ENCODE results near the gene OTUB2. TPM values are rescaled to one million over a fixed set of nuclear protein-coding genes. Genes with fewer than 3 reads are reported as not detected.

The OTUB2 gene
- total RNA-seq, 2 experiments from 2014 or later: 0.47 to 0.60 TPM

DNA sequence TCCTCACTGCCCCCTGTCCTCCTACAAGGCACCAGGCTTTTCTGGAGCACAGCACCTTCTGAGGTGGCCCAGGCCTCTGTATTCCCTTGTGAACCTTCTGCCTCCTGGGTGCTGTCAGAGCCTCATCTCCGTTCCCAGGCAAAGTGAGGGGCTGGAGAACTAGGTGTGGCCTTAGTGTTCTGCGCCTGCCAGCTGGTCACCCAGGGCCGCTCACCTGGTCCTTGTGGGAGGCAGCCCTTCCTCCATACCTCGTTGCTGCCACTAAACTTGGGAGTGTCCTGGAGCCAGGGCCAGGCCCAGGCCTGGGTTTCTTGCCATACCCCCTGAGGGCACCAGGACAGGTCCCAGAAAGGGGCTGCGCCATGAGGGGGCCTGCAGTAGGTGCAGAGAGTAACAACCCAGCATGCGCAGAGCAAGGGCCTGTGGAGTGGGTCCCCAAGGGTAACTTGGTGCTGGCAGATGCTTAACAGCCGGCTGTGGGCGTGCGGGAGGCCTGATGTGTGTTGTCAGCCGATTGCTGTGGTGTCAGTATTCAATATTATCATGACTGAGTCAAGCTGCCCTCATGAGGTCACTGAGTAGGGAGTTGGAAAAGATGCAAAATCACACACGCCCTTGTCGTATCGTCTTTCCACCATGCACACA, 17.1 kb downstream of the OTUB2 start:
- no peak overlapping the region for H3K4me3 Mint-ChIP-seq
- POLR2A ChIA-PET: no interaction called here
- DNase-seq: peak; percentile 27
- no peak for ATAC-seq (ENCODE audit: low read depth)
- peaks cover 8% of the 10 kb centered on the region for H3K4me1 Mint-ChIP-seq
- peaks cover 7% of the 10 kb centered on the region for H3K36me3 Mint-ChIP-seq
- no peaks in the 10 kb centered on the region for H3K27me3 Mint-ChIP-seq
- no peaks in the 10 kb centered on the region for H3K9me3 Mint-ChIP-seq
- H3K27ac Mint-ChIP-seq: peak overlapping the region; percentile 15

DNA sequence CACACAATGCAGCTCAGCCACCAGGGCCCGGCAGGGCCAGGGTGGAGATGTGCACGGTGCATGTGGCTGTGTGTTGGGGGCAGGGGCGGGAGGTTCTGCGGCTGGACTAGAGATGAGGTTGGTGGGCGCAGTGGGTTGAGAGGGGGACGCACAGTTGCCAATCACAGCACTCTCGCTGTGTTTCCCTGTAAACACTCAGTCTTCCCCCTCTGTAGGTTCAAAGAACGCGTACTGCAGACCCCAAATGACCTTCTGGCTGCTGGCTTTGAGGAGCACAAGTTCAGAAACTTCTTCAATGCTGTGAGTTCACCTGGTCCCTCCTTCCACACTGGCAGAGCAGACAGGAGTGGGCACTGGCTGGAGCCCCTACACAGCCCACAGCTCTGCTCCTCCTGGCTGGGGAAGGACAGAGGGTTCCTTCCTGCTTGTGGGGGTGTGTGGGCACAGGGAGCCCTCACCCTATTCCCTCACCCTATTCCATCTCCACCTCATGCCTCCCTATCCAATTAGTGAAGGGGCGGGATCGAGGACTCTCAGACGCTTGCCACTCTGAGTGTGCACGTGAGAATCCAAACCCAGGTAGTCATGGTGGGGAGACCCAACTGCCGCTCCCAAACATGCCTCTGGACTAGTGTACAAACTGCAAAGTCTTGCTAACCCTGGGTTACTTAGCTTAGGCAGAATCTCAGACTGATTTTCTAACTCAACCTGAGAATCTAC, 17.8 kb downstream of the OTUB2 start:
- H3K27ac Mint-ChIP-seq: peak overlapping the region; percentile 15
- ATAC-seq (ENCODE audit: low read depth): no peak
- peaks cover 10% of the 10 kb centered on the region for H3K36me3 Mint-ChIP-seq

DNA sequence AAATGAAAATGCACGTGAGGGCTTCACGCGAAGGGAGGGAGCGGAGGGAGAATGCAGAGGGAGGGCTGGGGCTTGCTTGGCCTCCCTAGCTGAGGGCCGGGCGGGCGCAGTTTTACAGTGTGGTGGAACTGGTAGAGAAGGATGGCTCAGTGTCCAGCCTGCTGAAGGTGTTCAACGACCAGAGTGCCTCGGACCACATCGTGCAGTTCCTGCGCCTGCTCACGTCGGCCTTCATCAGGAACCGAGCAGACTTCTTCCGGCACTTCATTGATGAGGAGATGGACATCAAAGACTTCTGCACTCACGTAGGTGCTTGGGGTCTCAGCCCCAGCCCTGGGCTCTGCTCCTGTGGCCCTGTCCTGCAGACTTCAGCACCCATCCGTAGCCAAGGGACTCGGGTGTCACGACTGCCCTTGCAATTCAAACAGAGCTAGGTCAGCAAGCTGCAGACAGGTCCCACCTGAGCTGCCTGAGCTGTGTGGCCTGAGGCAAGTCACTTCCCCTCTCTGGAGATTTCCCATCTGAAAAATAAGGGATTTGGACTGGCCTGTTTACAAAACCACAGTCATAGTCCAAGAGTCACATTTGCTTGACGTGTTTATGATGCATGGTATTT, 18.4 kb downstream of the OTUB2 start:
- no peaks in the 10 kb centered on the region for H3K27me3 Mint-ChIP-seq
- DNase-seq: peak; percentile 25
- POLR2A ChIA-PET: no interaction called here
- ATAC-seq (ENCODE audit: low read depth): no peak
- peaks cover 10% of the 10 kb centered on the region for H3K36me3 Mint-ChIP-seq
- peaks cover 8% of the 10 kb centered on the region for H3K4me1 Mint-ChIP-seq
- no peaks in the 10 kb centered on the region for H3K9me3 Mint-ChIP-seq
- H3K27ac Mint-ChIP-seq: no peak overlapping the region
- H3K4me3 Mint-ChIP-seq: no peak overlapping the region

More for the DNA sequence above, 17.8 kb downstream of the OTUB2 start:
- H3K4me1 Mint-ChIP-seq: peaks cover 8% of the 10 kb centered on the region
- no peaks in the 10 kb centered on the region for H3K9me3 Mint-ChIP-seq
- H3K4me3 Mint-ChIP-seq: no peak overlapping the region
- peak; percentile 21 for DNase-seq
- POLR2A ChIA-PET: no interaction called here
- H3K27me3 Mint-ChIP-seq: no peaks in the 10 kb centered on the region

DNA sequence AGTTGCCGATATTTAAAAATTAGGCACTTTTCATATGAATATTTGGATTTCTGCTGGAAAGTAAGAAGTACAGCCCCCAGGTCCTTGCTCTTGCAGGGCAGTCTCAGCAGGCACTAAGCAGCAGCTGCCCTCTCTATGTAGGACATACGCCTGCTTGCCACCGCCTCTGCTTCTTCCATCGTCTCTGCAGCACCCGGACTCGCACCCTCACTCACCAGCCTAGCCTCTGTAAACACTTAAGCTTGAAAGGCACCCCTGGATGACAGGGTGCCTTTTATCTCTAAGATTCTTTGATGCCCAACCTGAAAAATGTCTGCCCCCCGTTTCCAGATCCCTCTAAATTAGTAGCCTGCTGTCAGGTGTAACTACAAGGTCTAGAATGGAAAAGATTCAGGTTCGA, 19.0 kb downstream of the OTUB2 start:
- DNase-seq: peak; percentile 5
- no peak for ATAC-seq (ENCODE audit: low read depth)

DNA sequence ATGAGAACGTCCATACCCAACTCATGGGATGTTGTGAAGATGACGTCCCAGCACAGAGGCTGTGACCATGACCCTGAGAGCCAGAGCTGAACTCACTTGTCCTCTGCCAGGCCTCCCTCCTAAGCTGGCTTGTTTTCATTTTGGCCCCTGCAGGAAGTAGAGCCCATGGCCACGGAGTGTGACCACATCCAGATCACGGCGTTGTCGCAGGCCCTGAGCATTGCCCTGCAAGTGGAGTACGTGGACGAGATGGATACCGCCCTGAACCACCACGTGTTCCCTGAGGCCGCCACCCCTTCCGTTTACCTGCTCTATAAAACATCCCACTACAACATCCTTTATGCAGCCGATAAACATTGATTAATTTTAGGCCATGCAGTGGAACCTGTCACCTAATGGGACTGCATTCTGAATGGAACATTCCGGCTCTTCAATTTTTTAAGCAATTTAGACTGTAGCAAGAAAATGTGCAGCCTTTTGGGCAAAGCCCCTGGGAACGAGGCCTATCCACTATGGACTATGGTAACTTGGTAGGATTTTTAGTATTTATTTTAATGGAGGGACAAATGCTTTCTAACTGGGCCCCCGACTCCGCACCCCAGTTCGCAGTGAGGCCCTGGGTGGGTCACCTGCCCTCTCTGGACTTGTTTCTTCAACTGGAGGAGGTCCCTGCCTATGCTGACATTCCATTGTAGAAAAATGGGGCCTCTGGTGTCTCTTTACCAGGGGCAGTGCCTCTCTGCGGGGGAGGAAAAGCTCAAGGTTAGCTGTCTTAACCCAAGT, 19.6 kb downstream of the OTUB2 start:
- Mint-ChIP-seq H3K9me3 (no peaks in the 10 kb centered on the region), H3K4me1 (peaks cover 8% of the 10 kb centered on the region), H3K27me3 (no peaks in the 10 kb centered on the region), H3K27ac (no peak overlapping the region), H3K36me3 (peaks cover 13% of the 10 kb centered on the region), H3K4me3 (no peak overlapping the region)
- DNase-seq: peak; percentile 22
- no peak for ATAC-seq (ENCODE audit: low read depth)
- POLR2A ChIA-PET: no interaction called here

More for the DNA sequence above, 19.0 kb downstream of the OTUB2 start:
- Mint-ChIP-seq H3K9me3 (no peaks in the 10 kb centered on the region), H3K4me3 (no peak overlapping the region), H3K27me3 (no peaks in the 10 kb centered on the region), H3K27ac (peak overlapping the region; percentile 57), H3K4me1 (peaks cover 8% of the 10 kb centered on the region), H3K36me3 (peaks cover 10% of the 10 kb centered on the region)
- POLR2A ChIA-PET: no interaction called here

DNA sequence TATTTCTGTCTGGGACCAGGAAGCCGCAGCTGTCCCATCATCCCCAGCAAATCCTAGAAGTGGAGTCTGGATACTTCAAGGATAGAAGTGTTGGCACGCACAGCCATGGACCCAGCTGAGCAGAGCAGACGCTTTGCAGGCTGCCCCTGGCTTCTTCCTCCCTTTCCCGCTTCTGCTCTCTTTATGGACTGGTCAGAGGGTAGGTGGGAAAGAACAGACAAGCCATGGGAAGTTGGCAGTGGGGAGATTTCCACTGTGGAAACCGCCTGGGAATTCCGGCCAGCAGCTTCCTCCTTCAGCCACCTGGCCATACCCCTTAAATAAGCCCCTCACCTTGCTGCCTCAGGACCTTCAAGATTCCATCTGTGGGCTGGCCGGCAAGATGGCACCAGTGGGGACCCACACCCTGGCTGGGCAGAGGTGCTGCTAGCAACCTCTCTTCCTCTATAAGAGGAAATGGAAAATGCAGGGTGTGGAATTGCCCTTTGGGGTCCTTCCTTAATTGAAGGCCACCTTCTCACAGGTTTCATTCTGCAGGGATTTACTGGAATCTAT, 20.6 kb downstream of the OTUB2 start:
- peaks cover 17% of the 10 kb centered on the region for H3K36me3 Mint-ChIP-seq
- H3K27me3 Mint-ChIP-seq: no peaks in the 10 kb centered on the region
- POLR2A ChIA-PET: no interaction called here
- ATAC-seq (ENCODE audit: low read depth) (no peak), DNase-seq (no peak)
- no peak overlapping the region for H3K4me3 Mint-ChIP-seq
- H3K4me1 Mint-ChIP-seq: peaks cover 9% of the 10 kb centered on the region
- H3K9me3 Mint-ChIP-seq: no peaks in the 10 kb centered on the region
- H3K27ac Mint-ChIP-seq: no peak overlapping the region

DNA sequence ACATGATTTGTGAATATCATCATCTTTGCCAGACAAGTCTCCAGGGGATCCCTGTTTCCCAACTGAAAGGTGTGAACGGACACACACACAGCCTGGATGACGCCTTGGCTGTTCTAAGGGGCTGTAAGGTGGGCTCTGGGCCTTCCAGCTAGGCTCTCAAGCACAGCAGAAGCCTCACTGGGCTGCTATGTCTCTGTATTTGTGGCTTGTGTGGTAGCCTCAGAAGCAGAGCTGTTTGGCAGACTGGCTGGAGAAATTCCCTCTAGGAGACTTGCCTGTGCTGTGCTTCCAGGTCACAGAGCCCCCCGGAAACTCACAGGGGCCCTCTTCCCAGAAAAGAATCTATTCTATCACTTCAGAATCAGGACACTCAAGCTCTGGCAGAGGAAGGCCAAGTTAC, 21.4 kb downstream of the OTUB2 start:
- POLR2A ChIA-PET: no interaction called here
- peaks cover 22% of the 10 kb centered on the region for H3K36me3 Mint-ChIP-seq
- ATAC-seq (ENCODE audit: low read depth) (no peak), DNase-seq (no peak)
- H3K4me3 Mint-ChIP-seq: no peak overlapping the region
- H3K9me3 Mint-ChIP-seq: no peaks in the 10 kb centered on the region
- no peaks in the 10 kb centered on the region for H3K27me3 Mint-ChIP-seq
- peaks cover 14% of the 10 kb centered on the region for H3K4me1 Mint-ChIP-seq
- peak overlapping the region; percentile 47 for H3K27ac Mint-ChIP-seq

DNA sequence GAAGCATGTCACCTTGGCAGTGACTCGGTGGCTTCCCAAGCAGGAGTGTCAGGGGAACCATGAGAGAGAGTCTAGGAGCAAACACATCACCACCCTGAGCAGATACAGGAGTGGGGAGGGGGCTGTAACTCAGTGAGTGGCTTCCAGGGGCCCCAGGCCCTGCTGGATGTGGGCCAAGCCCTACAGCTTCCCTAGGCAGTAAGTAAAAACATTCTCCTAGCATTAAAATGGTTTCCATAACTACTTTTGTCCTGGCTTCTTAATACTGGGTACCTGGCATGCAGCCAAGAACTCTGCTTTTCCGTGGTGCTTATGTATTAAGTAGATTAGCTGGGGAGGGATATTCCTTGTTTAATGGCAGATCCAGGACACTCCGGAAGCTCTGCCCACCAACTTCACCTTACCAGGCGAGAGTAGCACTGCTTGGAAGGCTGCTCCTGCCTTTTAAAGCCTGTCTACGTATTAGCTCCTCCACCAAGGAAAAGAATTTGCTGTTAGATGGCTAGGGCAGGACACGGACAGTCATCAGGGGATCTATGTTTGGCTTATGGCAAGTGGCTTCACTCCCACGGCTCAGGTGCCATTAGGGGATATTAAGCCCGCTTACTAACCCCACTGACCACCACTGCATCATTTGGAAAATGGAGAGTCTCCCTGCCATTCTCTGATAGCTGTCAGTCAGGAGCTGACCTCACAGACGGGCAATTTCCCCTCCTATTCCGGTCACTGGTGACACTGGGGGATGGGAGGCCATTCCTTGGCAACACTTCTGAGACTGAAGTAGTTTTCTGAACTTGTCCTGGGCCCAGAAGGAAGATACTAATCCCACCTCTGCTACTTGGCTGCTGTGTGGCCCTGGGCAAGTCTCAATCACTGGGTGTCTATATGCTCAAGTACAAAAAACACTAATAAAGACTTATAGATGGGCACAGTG, 22.8 kb downstream of the OTUB2 start:
- POLR2A ChIA-PET: no interaction called here

DNA sequence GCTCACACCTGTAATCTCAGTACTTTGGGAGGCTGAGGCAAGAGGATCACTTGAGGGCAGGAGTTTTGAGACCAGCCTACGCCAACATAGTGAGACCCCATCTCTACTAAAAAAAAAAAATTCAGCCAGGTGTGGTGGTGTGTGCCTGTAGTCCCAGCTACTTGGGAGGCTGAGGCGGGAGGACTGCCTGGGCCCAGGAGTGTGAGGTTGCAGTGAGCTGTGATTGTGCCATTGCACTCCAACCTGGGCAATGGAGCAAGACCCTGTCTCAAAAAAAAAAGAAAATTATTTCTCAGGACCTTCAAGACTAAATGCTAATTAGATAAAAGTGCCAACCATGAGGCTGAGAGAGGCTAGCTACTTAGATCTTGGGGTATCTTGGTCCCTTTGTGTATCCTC, 23.5 kb downstream of the OTUB2 start:
- Mint-ChIP-seq H3K4me3 (no peak overlapping the region), H3K27me3 (no peaks in the 10 kb centered on the region), H3K27ac (no peak overlapping the region), H3K4me1 (peaks cover 24% of the 10 kb centered on the region), H3K9me3 (no peaks in the 10 kb centered on the region), H3K36me3 (peaks cover 33% of the 10 kb centered on the region)
- POLR2A ChIA-PET: no interaction called here
- ATAC-seq (ENCODE audit: low read depth) (no peak), DNase-seq (no peak)

More for the DNA sequence above, 22.8 kb downstream of the OTUB2 start:
- Mint-ChIP-seq H3K36me3 (peaks cover 27% of the 10 kb centered on the region), H3K4me1 (peaks cover 17% of the 10 kb centered on the region), H3K27me3 (no peaks in the 10 kb centered on the region), H3K27ac (no peak overlapping the region), H3K4me3 (no peak overlapping the region), H3K9me3 (no peaks in the 10 kb centered on the region)
- ATAC-seq (ENCODE audit: low read depth) (no peak), DNase-seq (no peak)

DNA sequence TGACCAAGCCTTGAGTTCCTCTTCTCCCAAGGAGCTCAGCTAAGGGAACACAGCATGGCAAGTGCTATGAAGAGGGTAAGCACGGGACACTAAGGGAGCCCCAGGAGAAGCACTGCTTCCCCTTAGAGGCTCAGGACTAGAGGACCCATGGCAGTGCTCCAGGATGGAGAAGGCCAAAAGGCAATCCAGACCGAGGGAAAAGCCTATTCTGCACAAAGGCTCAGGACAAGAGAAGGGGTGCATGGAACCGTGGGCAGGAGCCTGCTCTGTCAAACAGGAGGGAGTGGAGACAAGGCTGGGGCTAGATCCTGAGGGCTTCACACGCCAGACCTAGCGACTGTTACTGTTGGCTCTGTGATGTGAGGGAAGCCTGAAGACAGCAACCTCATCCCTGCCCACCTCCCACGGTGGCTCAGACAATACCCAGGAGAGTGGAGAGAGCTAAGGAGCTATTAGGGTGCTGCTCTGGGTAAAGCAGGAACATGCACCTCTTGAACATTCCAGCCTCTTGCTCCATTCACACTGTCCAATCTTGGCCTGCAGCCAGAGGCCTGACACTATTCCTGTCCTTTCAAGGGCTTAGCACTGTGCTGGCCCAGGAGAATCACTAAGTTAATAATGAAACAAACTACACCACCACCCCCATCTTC, 24.2 kb downstream of the OTUB2 start:
- Mint-ChIP-seq H3K27me3 (no peaks in the 10 kb centered on the region), H3K27ac (no peak overlapping the region), H3K4me1 (peaks cover 28% of the 10 kb centered on the region), H3K9me3 (no peaks in the 10 kb centered on the region), H3K36me3 (peaks cover 38% of the 10 kb centered on the region), H3K4me3 (no peak overlapping the region)
- ATAC-seq (ENCODE audit: low read depth) (no peak), DNase-seq (no peak)
- POLR2A ChIA-PET: no interaction called here

DNA sequence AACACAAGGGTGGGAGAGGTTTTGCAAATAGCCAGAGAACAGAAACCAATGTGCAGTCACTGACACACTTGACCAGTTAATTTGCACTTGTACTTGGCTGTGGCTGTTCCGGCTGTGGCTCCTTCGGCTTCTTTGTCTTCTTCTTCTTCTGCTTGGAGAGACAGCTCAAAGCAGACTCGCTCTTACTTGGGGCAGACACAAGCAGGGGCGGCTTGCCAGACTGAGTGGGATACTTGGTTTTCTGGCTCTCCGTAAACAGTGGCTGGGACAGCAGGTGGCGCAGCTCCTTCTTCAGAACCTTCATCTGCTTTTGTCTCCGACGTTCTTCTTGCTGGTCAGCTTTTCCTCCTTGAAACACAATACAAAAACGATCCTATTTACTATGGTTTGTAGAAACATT, 25.0 kb downstream of the OTUB2 start:
- H3K36me3 Mint-ChIP-seq: peaks cover 40% of the 10 kb centered on the region
- POLR2A ChIA-PET: interaction anchor here (1.5 kb wide), 1 partner anchor 30 kb away, joined by 3 read pairs; the partner anchor contains the start of genes DDX24 and IFI27L1
- H3K4me3 Mint-ChIP-seq: no peak overlapping the region
- ATAC-seq (ENCODE audit: low read depth) (no peak), DNase-seq (no peak)
- no peaks in the 10 kb centered on the region for H3K9me3 Mint-ChIP-seq
- no peak overlapping the region for H3K27ac Mint-ChIP-seq
- H3K27me3 Mint-ChIP-seq: no peaks in the 10 kb centered on the region
- peaks cover 30% of the 10 kb centered on the region for H3K4me1 Mint-ChIP-seq

DNA sequence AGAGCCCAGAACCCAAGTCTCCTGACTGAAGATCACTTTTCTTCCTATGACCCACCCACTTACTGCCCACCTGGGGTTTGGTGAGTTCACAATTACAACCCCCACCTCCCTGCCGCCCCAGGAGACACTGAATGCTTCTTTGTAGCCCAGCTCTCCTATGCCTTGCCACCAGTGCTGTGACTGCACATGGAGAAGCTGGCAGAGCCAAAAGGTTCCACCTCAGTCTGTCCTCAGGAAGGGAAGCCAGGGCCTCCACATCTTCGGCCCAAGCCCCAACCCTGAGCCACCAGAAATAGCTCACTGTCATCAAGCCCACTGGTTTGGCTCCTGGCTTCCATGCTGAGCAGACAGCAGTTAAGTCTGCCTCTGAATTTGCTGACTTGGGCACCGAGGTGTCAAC, 25.6 kb downstream of the OTUB2 start:
- Mint-ChIP-seq H3K36me3 (peaks cover 45% of the 10 kb centered on the region), H3K4me1 (peaks cover 37% of the 10 kb centered on the region), H3K27me3 (no peaks in the 10 kb centered on the region), H3K27ac (no peak overlapping the region), H3K4me3 (no peak overlapping the region), H3K9me3 (no peaks in the 10 kb centered on the region)
- POLR2A ChIA-PET: interaction anchor here (0.7 to 1.5 kb wide), 2 partner anchors 11 to 29 kb away, joined by 3 read pairs; partner anchors contain the start of genes DDX24 and IFI27L1
- ATAC-seq (ENCODE audit: low read depth) (no peak), DNase-seq (no peak)
